OCI-LY7 (cell line): ENCODE measurements around the gene GNAO1.

ENCODE experiments used
- EZH2phosphoT487 ChIP-seq: fragments of 200-600 bp; sonication (generic); IDR thresholded peaks from 2 replicates; pipeline ENCODE4 v1.6.1; 2018; ENCODE audit warnings: low read depth, borderline replicate concordance, mild to moderate bottlenecking, mixed run types, antibody characterized with exemption, low read length, moderate library complexity, mixed read lengths
- TF ChIP-seq, protein P1 (sequence below): fragments of 200-600 bp; sonication (generic); conservative IDR thresholded peaks from 2 replicates; pipeline ENCODE4 v1.5.1; 2014; ENCODE audit warnings: mild to moderate bottlenecking, antibody characterized with exemption, low read length, moderate library complexity, mixed read lengths

DNA sequence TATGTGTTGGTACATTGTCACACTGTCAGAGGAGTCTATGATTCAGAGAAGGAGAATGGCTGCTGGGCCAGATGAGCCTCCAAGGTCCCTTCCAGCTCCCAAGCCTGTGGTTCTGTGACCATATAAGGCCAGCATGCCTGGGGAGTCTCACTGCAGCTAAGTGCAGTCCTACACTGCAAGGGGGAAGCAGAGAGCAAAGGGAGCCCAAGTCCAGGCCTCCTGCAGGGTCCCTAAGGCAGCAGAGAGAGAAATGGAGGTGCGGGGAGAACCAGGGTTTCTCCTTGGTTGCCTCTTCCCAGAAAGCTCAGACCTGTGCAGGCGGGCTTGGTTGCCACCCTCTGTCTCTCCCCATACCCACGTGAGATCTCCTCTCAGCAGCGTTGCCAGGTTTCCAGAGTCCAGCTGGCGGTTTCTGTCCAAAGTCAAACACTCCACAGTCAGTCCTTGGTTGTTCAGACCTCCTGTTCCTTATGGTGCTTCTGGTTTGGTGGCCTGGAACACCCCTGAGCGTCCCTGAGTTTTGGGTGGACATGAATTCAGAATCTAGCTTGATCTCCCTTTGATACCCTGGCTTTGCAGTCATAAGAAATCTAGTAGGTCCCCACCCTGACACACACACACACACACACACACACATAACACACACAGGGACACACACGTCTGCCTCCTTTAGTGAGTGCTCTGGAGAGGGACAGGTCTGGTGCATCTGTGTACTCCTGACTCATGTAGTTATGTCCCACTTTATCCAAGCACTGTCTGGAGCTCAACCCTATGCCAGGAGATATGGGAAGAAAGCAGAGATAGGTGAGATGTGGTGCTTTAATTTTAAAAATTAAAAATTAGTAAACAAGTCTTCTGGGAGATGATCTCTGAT lies 78.8 kb downstream of the GNAO1 start:
- TF ChIP-seq, protein P1, sequence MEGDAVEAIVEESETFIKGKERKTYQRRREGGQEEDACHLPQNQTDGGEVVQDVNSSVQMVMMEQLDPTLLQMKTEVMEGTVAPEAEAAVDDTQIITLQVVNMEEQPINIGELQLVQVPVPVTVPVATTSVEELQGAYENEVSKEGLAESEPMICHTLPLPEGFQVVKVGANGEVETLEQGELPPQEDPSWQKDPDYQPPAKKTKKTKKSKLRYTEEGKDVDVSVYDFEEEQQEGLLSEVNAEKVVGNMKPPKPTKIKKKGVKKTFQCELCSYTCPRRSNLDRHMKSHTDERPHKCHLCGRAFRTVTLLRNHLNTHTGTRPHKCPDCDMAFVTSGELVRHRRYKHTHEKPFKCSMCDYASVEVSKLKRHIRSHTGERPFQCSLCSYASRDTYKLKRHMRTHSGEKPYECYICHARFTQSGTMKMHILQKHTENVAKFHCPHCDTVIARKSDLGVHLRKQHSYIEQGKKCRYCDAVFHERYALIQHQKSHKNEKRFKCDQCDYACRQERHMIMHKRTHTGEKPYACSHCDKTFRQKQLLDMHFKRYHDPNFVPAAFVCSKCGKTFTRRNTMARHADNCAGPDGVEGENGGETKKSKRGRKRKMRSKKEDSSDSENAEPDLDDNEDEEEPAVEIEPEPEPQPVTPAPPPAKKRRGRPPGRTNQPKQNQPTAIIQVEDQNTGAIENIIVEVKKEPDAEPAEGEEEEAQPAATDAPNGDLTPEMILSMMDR: no peak
- no peak for TF ChIP-seq EZH2phosphoT487
